ENCODE data around the gene BRF1.

Gene BRF1

GRCh38 chr14:105168496-105168978 lies 132.3 kb downstream of the BRF1 start, which contains the start of gene JAG2:
TSS of gene JAG2 (minus strand) at chr14:105168776. CDS start at chr14:105168420, 356 bp downstream.
- DNase-seq: no peak

- DNase-seq: no peak
Measured at GRCh38 chr14:105168093-105168420, 132.7 kb downstream of the BRF1 start.

GRCh38 chr14:105167303-105168092 lies 133.3 kb downstream of the BRF1 start:
- no peak for DNase-seq

GRCh38 chr14:105166571-105167302 lies 134.1 kb downstream of the BRF1 start:
- no peak for DNase-seq

- DNase-seq: no peak
Measured at GRCh38 chr14:105165761-105166485, 134.9 kb downstream of the BRF1 start.

GRCh38 chr14:105165134-105165704 lies 135.6 kb downstream of the BRF1 start:
- DNase-seq: no peak

GRCh38 chr14:105163040-105163742 lies 137.6 kb downstream of the BRF1 start:
- no peak for DNase-seq

GRCh38 chr14:105162669-105162979 lies 138.2 kb downstream of the BRF1 start:
- no peak for DNase-seq

GRCh38 chr14:105161964-105162668 lies 138.7 kb downstream of the BRF1 start:
- no peak for DNase-seq

- DNase-seq: no peak
Measured at GRCh38 chr14:105161309-105161708, 139.5 kb downstream of the BRF1 start.

GRCh38 chr14:105160776-105161175 lies 140.0 kb downstream of the BRF1 start:
- DNase-seq: no peak

GRCh38 chr14:105159344-105159743 lies 141.5 kb downstream of the BRF1 start:
- no peak for DNase-seq
